ENCODE results near the gene COA6. TPM values are rescaled to one million over a fixed set of nuclear protein-coding genes. Genes with fewer than 3 reads are reported as not detected.
A peak's percentile ranks its signal among the peaks of the same experiment; 100 is the strongest.
"Not testable (repeated sequence)": the region's sequence is repeated elsewhere in the genome, so short reads cannot be mapped to it uniquely, and the experiment has no call there.

Gene COA6
- total and polyA plus RNA-seq, 4 experiments from 2014 or later = 18.5 to 55.3 (median 37.0) TPM

GRCh38 chr1:234395297-234395696 is 22.0 kb downstream of the COA6 start:
- ChIA-PET CTCF (ENCODE audit: partially characterized antibody) (interaction anchor here (1.0 to 1.5 kb wide), 2 partner anchors 14 to 69 kb away, joined by 3 to 5 read pairs; no protein-coding TSS in a partner anchor), POLR2A (ENCODE audit: partially characterized antibody) (interaction anchor here (0.7 to 1.8 kb wide), 2 partner anchors 22 to 39 kb away, joined by 3 to 7 read pairs; partner anchors contain the start of gene COA6)
- Mint-ChIP-seq H3K36me3 (peaks cover 18 to 25% of the 10 kb centered on the region in 2 donors), H3K4me1 (peaks cover 17 to 29% (median 25%) of the 10 kb centered on the region in 4 donors), H3K27me3 (no peaks in the 10 kb centered on the region), H3K4me3 (no peak overlapping the region), H3K9me3 (no peaks in the 10 kb centered on the region), H3K27ac (peak overlapping the region in 6 of 7 donors; percentile 3 to 68 (median 15))
- H3K36me3 ChIP-seq (ENCODE audit: insufficient read depth, low read length) = peaks cover 4% of the 10 kb centered on the region
- H3K27ac ChIP-seq (ENCODE audit: low read depth, low read length) = no peak overlapping the region
- no peak for DNase-seq
- intact Hi-C loops (cut with micrococcal nuclease) = no loop called here
- no peak overlapping the region for H3K4me3 ChIP-seq (ENCODE audit: low read length in 2 of 2)
- peaks cover 13% of the 10 kb centered on the region for H3K4me1 ChIP-seq (ENCODE audit: insufficient read depth, low read length)
- no peaks in the 10 kb centered on the region for H3K27me3 ChIP-seq (ENCODE audit: insufficient read depth, low read length)
- H3K9me3 ChIP-seq (ENCODE audit: control insufficient read depth in 1 of 2, low read length in 2 of 2) = no peaks in the 10 kb centered on the region

DNA sequence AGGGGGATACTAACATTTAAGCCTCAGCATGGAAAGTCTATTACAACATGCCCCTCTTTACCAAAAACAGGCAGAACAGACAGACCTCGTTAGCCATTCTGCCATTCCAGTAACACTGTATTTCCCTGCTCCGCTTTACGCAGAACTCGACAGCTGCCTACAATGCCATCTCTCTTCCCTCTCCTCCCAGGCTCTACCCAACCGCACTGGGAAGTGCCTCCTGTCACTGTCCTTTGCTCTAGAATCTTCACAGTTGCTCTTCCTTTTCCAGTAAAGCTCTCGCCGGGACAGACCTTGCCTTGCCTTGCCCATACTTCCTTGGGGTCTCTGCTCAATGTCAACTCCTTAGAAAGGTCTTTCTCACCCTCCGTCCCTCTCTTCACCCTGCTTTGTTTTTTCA is 22.8 kb downstream of the COA6 start:
- no peaks in the 10 kb centered on the region for H3K27me3 ChIP-seq (ENCODE audit: insufficient read depth, low read length)
- ChIA-PET CTCF (ENCODE audit: partially characterized antibody) (interaction anchor here (1.0 to 1.5 kb wide), 2 partner anchors 13 to 69 kb away, joined by 3 to 5 read pairs; no protein-coding TSS in a partner anchor), POLR2A (ENCODE audit: partially characterized antibody) (interaction anchor here (1.8 kb wide), 1 partner anchor 22 kb away, joined by 7 read pairs; the partner anchor contains the start of gene COA6)
- peaks cover 24 to 34% (median 33%) of the 10 kb centered on the region in 4 donors for H3K4me1 Mint-ChIP-seq
- peaks cover 18 to 22% of the 10 kb centered on the region in 2 donors for H3K36me3 Mint-ChIP-seq
- DNase-seq = no peak
- intact Hi-C loops (cut with micrococcal nuclease) = no loop called here
- peak overlapping the region in 4 of 7 donors; percentile 47 to 97 (median 64) for H3K27ac Mint-ChIP-seq
- no peaks in the 10 kb centered on the region for H3K9me3 Mint-ChIP-seq
- H3K36me3 ChIP-seq (ENCODE audit: insufficient read depth, low read length) = peaks cover under 1% of the 10 kb centered on the region
- H3K4me3 Mint-ChIP-seq = no peak overlapping the region
- H3K9me3 ChIP-seq (ENCODE audit: control insufficient read depth in 1 of 2, low read length in 2 of 2) = no peaks in the 10 kb centered on the region
- H3K27me3 Mint-ChIP-seq = no peaks in the 10 kb centered on the region
- H3K27ac ChIP-seq (ENCODE audit: low read depth, low read length) = no peak overlapping the region
- H3K4me3 ChIP-seq (ENCODE audit: low read length in 2 of 2) = no peak overlapping the region
- peaks cover 21% of the 10 kb centered on the region for H3K4me1 ChIP-seq (ENCODE audit: insufficient read depth, low read length)

DNA sequence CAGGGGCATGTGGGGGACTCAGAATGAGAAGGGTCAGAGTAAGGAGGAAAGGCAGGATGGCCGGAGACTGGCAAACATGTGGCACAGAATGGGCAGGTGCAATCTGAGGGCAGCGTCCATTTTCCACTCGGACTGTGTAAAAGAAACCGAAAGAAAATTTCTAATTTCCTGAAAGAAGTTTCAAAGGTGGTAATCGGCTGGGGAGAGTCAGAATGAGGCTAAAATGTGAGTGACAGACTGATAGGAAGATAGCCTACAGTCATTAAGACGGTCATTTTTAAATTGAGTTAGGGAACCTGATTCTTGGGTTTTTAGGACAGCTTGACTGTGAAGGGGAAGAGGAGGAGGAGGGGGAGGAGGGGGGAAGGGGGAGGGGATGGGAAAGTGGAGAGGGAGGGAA is 23.6 kb downstream of the COA6 start:
- CTCF ChIA-PET (ENCODE audit: partially characterized antibody) = no interaction called here
- no peaks in the 10 kb centered on the region for H3K27me3 ChIP-seq (ENCODE audit: insufficient read depth, low read length)
- H3K9me3 ChIP-seq (ENCODE audit: control insufficient read depth in 1 of 2, low read length in 2 of 2) = no peaks in the 10 kb centered on the region
- H3K4me1 ChIP-seq (ENCODE audit: insufficient read depth, low read length) = peaks cover 28% of the 10 kb centered on the region
- Mint-ChIP-seq H3K4me1 (peaks cover 31 to 42% (median 40%) of the 10 kb centered on the region in 4 donors), H3K4me3 (peak overlapping the region in 6 of 8 donors; percentile 20 to 75 (median 42)), H3K27ac (peak overlapping the region; percentile 68 to 97 (median 83)), H3K9me3 (no peaks in the 10 kb centered on the region), H3K27me3 (no peaks in the 10 kb centered on the region), H3K36me3 (peaks cover 16 to 19% of the 10 kb centered on the region in 2 donors)
- H3K27ac ChIP-seq (ENCODE audit: low read depth, low read length) = no peak overlapping the region
- H3K4me3 ChIP-seq (ENCODE audit: low read length in 2 of 2) = no peak overlapping the region
- POLR2A ChIA-PET (ENCODE audit: partially characterized antibody) = no interaction called here
- peak in 1 of 5 donors; percentile 24 for DNase-seq
- intact Hi-C loops (cut with micrococcal nuclease) = no loop called here
- H3K36me3 ChIP-seq (ENCODE audit: insufficient read depth, low read length) = no peaks in the 10 kb centered on the region

DNA sequence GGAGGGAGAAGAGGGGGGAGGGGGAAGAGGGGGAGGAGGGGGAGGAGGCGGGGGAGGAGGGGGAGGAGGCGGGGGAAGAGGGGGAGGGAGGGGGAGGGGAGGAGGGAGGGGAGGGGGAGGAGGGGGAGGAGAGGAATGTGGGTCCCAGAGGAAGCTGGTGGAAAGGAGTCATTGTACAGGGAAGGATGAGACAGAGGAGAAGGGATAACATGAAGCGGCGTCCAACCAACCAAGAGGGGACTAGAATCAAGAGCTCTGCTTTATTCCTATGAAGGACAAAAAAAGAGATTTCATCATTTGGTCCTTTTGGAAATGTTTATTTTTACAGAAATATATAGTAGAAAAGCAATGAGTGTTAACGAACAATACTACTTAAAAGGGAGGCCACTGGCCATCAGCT is 24.5 kb downstream of the COA6 start:
- peaks cover 34 to 48% (median 45%) of the 10 kb centered on the region in 4 donors for H3K4me1 Mint-ChIP-seq
- POLR2A ChIA-PET (ENCODE audit: partially characterized antibody) = interaction anchor here (0.6 to 4.0 kb wide), 5 partner anchors 10 to 40 kb away, joined by 3 to 27 read pairs (median 4); partner anchors contain the start of gene COA6
- CTCF ChIA-PET (ENCODE audit: partially characterized antibody) = interaction anchor here (1.9 kb wide), 1 partner anchor 12 kb away, joined by 5 read pairs; no protein-coding TSS in a partner anchor
- no peak overlapping the region for H3K27ac Mint-ChIP-seq
- no peak overlapping the region for H3K4me3 Mint-ChIP-seq
- Histone ChIP-seq H3K27me3 (ENCODE audit: insufficient read depth, low read length) (no peaks in the 10 kb centered on the region), H3K4me3 (ENCODE audit: low read length in 2 of 2) (no peak overlapping the region), H3K9me3 (ENCODE audit: control insufficient read depth in 1 of 2, low read length in 2 of 2) (no peaks in the 10 kb centered on the region), H3K36me3 (ENCODE audit: insufficient read depth, low read length) (no peaks in the 10 kb centered on the region), H3K4me1 (ENCODE audit: insufficient read depth, low read length) (peaks cover 35% of the 10 kb centered on the region), H3K27ac (ENCODE audit: low read depth, low read length) (no peak overlapping the region)
- no peaks in the 10 kb centered on the region for H3K27me3 Mint-ChIP-seq
- no peaks in the 10 kb centered on the region for H3K9me3 Mint-ChIP-seq
- no peak for DNase-seq
- intact Hi-C loops (cut with micrococcal nuclease) = no loop called here
- H3K36me3 Mint-ChIP-seq = peaks cover 12 to 14% of the 10 kb centered on the region in 2 donors

- Mint-ChIP-seq H3K9me3 (no peaks in the 10 kb centered on the region), H3K36me3 (peaks cover 9 to 12% of the 10 kb centered on the region in 2 donors), H3K27me3 (no peaks in the 10 kb centered on the region), H3K4me3 (peak overlapping the region; percentile 68 to 94 (median 82)), H3K4me1 (peaks cover 39 to 55% (median 50%) of the 10 kb centered on the region in 4 donors), H3K27ac (peak overlapping the region; percentile 3 to 94 (median 84))
- Histone ChIP-seq H3K27me3 (ENCODE audit: insufficient read depth, low read length) (no peaks in the 10 kb centered on the region), H3K4me1 (ENCODE audit: insufficient read depth, low read length) (peaks cover 35% of the 10 kb centered on the region), H3K4me3 (ENCODE audit: low read length in 2 of 2) (peak overlapping the region in 1 of 2 donors; percentile 48), H3K36me3 (ENCODE audit: insufficient read depth, low read length) (no peaks in the 10 kb centered on the region), H3K9me3 (ENCODE audit: control insufficient read depth in 1 of 2, low read length in 2 of 2) (no peaks in the 10 kb centered on the region), H3K27ac (ENCODE audit: low read depth, low read length) (peak overlapping the region; percentile 22)
- intact Hi-C loops (cut with micrococcal nuclease) = no loop called here
- no peak for DNase-seq
- CTCF ChIA-PET (ENCODE audit: partially characterized antibody) = interaction anchor here (1.6 to 1.9 kb wide), 2 partner anchors 11 to 70 kb away, joined by 3 to 5 read pairs; no protein-coding TSS in a partner anchor
- POLR2A ChIA-PET (ENCODE audit: partially characterized antibody) = interaction anchor here (1.0 to 4.0 kb wide), 6 partner anchors 8 to 42 kb away, joined by 3 to 27 read pairs (median 5); partner anchors contain the start of gene COA6
These were observed 25.7 kb downstream of the COA6 start for GRCh38 chr1:234398849-234399381.

DNA sequence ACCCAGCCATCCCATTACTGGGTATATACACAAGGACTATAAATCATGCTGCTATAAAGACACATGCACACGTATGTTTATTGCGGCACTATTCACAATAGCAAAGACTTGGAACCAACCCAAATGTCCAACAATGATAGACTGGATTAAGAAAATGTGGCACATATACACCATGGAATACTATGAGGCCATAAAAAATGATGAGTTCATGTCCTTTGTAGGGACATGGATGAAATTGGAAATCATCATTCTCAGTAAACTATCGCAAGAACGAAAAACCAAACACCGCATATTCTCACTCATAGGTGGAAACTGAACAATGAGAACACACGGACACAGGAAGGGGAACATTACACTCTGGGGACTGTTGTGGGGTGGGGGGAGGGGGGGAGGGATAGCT is 26.3 kb downstream of the COA6 start:
- H3K27me3 Mint-ChIP-seq; H3K36me3 Mint-ChIP-seq; intact Hi-C loops (cut with micrococcal nuclease); H3K9me3 ChIP-seq (ENCODE audit: control insufficient read depth in 1 of 2, low read length in 2 of 2); H3K27ac ChIP-seq (ENCODE audit: low read depth, low read length); H3K27me3 ChIP-seq (ENCODE audit: insufficient read depth, low read length); DNase-seq; H3K9me3 Mint-ChIP-seq; H3K36me3 ChIP-seq (ENCODE audit: insufficient read depth, low read length): not testable (repeated sequence)
- ChIA-PET CTCF (ENCODE audit: partially characterized antibody) (interaction anchor here (1.6 to 1.9 kb wide), 2 partner anchors 10 to 71 kb away, joined by 3 to 5 read pairs; no protein-coding TSS in a partner anchor), POLR2A (ENCODE audit: partially characterized antibody) (interaction anchor here (1.0 to 4.0 kb wide), 4 partner anchors 8 to 26 kb away, joined by 3 to 27 read pairs (median 8); partner anchors contain the start of gene COA6)
- H3K4me3 Mint-ChIP-seq = peak overlapping the region; percentile 68 to 94 (median 82)
- peak overlapping the region; percentile 78 to 94 (median 85) for H3K27ac Mint-ChIP-seq
- peaks cover 39 to 55% (median 49%) of the 10 kb centered on the region in 4 donors for H3K4me1 Mint-ChIP-seq
- peaks cover 35% of the 10 kb centered on the region for H3K4me1 ChIP-seq (ENCODE audit: insufficient read depth, low read length)
- peak overlapping the region in 1 of 2 donors; percentile 48 for H3K4me3 ChIP-seq (ENCODE audit: low read length in 2 of 2)

DNA sequence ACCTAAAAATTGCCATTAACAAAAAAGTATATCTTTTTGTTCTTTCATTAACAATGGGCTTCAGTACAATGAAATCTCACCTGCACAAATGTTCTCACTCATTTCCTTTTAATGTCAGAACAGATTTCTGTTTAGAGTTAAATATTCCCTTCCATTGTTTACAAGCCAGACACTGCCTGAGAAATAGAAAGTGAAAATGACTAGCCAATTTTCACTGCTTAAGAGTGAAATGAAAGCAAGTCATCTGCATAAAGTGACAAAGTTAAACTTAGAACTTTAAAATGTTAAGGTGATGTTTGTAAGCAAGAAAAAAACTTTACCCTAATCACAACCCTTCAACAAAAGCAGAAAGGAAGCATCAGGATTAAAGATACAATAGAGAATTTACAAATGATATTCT is 27.5 kb downstream of the COA6 start:
- peaks cover 4 to 7% of the 10 kb centered on the region in 2 donors for H3K36me3 Mint-ChIP-seq
- H3K4me3 Mint-ChIP-seq = peak overlapping the region; percentile 72 to 91 (median 80)
- H3K36me3 ChIP-seq (ENCODE audit: insufficient read depth, low read length) = no peaks in the 10 kb centered on the region
- ChIA-PET POLR2A (ENCODE audit: partially characterized antibody) (interaction anchor here (4.0 kb wide), 1 partner anchor 27 kb away, joined by 27 read pairs; the partner anchor contains the start of gene COA6), CTCF (ENCODE audit: partially characterized antibody) (no interaction called here)
- peaks cover 35% of the 10 kb centered on the region for H3K4me1 ChIP-seq (ENCODE audit: insufficient read depth, low read length)
- intact Hi-C loops (cut with micrococcal nuclease) = loop anchor here (1.0 kb wide), 2 partner anchors 8 to 27 kb away; partner anchors contain the start of gene COA6
- peaks cover 39 to 55% (median 49%) of the 10 kb centered on the region in 4 donors for H3K4me1 Mint-ChIP-seq
- H3K9me3 Mint-ChIP-seq = no peaks in the 10 kb centered on the region
- H3K9me3 ChIP-seq (ENCODE audit: control insufficient read depth in 1 of 2, low read length in 2 of 2) = no peaks in the 10 kb centered on the region
- H3K27ac ChIP-seq (ENCODE audit: low read depth, low read length) = peak overlapping the region; percentile 38
- H3K27me3 Mint-ChIP-seq = no peaks in the 10 kb centered on the region
- H3K4me3 ChIP-seq (ENCODE audit: low read length in 2 of 2) = peak overlapping the region in 1 of 2 donors; percentile 8
- DNase-seq = peak in 4 of 5 donors; percentile 12 to 33 (median 28)
- H3K27me3 ChIP-seq (ENCODE audit: insufficient read depth, low read length) = no peaks in the 10 kb centered on the region
- peak overlapping the region; percentile 62 to 95 (median 92) for H3K27ac Mint-ChIP-seq
